GM18511 (cell line): ENCODE measurements around the gene NUMBL.

Experiments
- ATAC-seq: cut with Tn5 transposase; IDR thresholded peaks from one replicate; pipeline ENCODE4 v1.9.1; 2021; ENCODE audit warnings: mild to moderate bottlenecking, moderate library complexity; ENCODE audit not compliant: unreplicated experiment

The NUMBL gene

DNA sequence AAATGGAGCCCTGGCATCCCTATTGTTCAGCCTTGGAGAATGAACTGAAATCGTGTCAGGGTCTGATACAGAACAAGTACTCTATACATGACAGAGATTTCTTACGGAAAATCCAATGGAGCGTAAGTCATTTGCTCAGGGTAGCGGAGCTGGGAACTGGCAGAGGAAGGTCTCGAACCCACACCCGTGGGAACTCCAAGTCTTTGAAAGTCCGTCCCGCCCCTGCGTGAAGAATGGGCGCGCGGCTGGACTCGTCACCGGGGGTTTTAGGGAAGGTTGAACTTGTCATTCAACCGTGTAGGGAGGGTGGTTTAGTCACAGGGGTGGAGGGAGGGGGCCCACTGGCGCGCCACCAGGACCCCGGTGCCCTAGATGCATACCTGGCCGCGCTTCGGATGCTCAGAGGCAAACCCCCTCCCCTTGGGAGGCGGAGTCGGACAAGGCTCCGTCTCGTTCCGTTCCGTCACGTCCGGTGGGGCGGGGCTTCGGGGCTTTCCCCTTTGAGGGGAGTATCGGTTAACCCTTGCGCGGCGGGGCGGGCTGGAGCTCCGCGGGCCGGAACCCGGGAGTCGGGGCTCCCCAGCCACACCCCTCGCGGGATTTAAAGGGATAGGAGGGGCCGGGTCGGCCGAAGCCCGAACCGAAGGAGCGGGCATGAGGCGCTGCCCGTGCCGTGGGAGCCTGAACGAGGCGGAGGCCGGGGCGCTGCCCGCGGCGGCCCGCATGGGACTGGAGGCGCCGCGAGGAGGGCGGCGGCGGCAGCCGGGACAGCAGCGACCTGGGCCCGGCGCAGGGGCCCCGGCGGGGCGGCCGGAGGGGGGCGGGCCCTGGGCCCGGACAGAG lies 26.3 kb upstream of the NUMBL start, which contains the start of the genes COQ8B and ITPKC:
Gene COQ8B, minus strand, starts transcription at position 405 of the 843 bp plus-strand sequence. CDS start 2,254 bp downstream, outside the sequence.
Gene ITPKC, plus strand, starts transcription at position 631 of the 843 bp plus-strand sequence. Its CDS starts 24 bp downstream, at position 655.
- peak; percentile 68 for ATAC-seq

- no peak for ATAC-seq
Measured at GRCh38 chr19:40716031-40716481, 25.6 kb upstream of the NUMBL start.

DNA sequence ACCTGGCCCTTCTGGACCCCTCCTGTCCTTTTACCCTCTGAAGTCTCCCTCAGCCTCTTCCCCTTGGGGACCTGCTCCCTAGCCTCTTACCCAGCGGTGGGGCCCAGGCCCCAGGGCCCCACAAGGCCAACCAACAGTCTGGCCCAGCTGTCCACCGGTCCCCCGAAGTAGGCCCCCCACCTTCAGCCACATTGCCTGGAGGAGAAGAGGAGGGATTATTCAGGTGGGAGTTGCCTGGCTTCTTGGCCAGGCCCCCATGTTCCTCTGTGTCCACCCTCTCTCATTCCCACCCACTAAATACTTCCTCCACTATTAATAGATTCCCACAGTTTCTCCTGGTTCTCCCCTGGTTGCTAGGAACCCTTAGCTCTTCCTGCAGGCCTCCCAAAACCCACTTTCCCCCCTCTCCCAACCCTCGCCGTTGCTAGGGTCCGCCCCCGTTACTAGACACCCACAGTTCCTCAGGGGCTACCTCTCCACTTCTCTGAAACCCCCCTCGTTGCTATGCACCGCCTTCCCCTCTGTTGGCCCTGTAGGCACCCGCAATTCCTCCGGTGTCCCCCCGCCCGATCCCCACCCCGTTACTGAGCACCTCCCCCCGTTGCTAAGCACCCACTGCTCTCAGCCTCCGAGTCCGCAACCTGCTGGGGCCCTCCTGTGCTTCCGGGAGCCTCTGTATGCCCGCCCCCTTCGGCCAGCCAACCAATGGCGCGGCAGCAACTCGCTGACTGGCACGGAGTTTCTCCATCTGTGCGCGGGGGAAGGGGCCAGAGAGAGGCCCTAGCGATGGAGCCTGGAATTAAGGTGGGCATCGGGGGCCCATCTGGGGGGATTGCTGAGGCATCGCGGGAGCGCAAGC lies 24.2 kb upstream of the NUMBL start:
- ATAC-seq, result peak; percentile 65

DNA sequence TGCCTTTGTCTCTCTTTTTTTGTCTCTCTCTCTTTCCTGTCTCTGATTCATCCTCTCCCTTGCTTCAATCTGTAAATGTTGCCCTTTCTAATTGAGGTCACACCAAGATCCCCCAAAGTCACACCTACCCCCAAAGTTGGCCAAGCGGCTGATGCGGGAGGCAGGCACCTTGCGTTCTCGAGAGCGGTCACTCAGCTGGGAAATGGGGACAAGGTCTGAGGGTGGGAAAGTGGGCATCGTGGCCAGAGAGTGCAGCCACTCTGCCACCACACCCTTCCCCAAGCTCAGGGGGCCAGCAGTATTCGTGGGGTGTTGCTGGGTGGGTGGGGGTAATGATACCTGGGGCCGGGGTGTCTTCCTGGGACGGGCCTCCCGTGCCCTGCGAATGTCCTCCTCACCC lies 23.5 kb upstream of the NUMBL start:
- ATAC-seq, result no peak

- ATAC-seq, result no peak
Measured at GRCh38 chr19:40709817-40710216, 19.4 kb upstream of the NUMBL start.

DNA sequence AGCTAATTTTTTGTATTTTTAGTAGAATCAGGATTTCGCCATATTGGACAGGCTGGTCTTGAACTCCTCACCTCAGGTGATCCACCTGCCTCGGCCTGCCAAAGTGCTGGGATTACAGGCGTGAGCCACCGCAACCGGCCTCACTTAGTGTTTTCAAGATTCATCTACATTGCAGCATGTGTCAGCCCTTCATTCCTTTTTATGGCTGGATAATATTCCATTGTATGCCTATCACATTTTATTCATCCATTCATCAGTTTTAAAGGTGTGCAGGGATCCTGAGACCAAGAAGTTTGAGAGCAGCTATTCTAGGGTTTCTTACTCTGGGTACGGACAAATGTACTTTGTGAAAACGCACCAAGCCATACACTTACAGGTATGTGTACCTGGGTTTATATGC lies 17.2 kb upstream of the NUMBL start:
- no peak for ATAC-seq

DNA sequence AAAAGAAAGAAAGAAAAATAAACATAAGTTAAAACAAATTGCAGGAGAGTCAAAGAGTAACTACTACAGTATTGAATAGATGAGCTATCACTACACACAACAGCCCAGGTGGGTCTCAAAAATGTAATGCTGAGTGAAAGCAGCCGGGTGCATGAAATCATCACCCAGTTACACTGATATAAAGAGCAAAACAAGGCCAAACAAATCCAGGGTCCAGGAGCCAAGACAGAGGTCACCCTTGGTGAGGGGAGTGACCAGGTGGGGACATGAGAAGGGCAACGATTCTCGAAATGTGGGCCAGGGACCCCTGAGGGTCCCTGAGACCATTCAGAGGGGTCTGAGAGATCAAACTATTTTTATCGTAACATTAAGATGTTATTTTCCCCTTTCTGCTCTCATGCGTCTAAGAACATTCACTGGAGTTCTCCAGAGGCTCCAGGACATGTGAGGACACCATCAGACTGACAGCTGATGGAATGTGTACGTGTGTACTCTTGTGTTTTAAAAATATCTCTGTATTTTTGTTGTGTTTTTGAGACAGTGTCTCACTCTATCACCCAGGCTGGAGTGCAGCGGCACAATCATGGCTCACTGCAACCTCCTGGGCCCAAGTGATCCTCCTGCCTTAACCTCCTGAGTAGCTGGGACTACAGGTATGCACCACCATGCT lies 15.6 kb upstream of the NUMBL start:
- no peak for ATAC-seq

- no peak for ATAC-seq
Measured at GRCh38 chr19:40705362-40705651, 14.9 kb upstream of the NUMBL start.

GRCh38 chr19:40704491-40705361 lies 14.3 kb upstream of the NUMBL start:
- ATAC-seq, result no peak

DNA sequence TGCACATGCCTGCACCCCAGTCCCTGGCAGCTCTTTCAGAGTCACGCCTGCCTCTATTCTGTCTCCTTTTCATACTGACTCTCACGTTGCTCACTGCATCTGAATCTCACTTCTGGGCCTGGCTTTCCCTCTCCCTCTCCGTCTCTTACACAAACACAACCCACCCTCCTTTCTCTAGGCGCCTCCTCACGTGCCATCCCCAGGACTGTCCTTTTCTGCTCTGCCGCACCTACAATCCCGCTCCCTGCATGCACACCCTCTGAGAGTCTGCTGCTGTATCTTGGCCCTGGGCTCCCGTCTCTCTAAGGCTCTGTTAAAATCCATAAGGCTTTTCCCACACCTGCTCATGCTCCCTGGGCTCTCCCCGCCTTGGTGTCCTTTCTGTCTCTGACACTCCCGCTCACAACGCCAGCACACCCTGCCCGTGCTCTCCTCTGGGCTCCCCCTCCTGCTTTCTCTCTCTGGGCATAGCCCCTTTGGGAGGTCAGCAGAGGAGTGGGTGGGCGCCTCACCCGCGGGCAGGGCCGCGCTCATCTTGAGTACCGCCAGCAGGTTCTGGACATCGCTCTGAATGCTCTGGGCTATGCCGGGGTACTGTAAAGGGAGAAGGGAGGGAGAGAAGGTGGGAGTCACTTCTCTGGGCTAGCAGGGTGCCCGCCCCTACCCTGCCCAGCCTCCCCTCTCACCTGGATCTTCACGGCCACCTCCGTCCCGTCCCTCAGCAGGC lies 12.7 kb upstream of the NUMBL start:
- no peak for ATAC-seq

DNA sequence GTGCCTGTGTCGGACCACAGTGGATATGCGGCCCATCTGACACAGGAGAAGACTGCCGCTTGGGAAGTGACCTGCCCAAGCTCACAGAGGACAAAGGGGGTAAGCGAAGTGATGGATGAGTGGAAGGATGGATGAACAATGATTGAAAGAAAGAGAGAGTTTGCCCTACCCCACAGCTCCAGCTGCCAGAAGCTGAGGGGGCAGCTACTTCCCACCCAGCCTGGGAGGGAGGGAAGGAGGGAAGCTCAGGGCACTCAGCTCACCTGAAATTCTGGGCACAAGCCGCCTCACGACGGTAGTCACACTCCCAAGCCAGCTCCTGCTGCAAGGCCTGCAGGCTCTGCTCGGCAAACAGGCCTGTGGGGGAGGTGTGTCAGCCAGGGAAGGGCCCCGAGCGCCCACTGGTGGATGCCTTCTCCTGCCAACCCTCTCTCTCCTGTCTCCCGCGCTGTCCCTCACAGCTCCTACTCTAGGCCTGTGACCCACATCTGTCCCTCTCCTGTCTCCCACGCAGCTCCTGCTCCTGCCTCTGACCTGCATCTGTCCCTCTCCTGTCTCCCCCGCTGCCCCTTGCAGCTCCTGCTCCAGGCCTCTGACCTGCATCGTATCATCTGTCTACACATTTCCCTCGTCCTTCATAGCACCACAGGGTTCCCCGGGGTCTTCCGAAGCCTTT lies 12.0 kb upstream of the NUMBL start:
- no peak for ATAC-seq

DNA sequence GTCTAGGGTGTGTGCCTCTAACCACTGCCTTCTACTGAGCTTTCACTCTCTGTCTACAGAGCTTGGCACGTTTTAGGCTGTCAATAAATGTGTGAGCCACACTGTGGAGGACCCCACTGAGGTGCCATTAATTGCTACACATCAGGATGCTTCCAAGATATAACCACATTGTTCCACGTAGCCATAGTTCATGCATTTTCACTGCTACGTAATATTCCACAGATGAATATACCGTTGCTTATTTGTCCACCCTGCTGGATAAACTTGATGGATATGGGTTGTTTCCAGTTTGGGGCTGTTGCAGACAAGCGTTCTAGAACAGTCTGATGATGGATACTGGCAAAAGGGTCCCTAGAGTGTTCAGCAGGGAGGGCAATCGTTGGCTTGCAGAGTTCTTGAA lies 11.3 kb upstream of the NUMBL start:
- ATAC-seq, result no peak

DNA sequence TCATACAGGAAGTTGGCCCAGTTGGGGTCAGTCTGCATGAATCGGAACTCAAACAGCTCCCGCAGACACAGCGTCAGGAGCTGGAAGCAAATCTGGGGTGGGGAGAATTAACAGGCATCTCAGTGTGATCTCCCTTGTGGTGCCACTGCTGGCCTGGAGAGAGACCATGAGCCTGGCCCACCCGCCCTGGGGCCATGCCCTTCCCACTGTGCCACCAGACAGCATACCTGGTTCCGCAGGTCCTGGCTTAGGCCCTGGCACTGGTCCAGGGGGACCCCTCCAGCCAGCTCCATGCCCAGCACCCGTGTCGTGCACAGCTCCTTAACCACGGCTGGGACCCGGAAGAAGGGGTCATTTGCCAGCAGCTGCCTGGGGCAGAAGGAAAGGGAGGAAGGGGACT lies 9.6 kb upstream of the NUMBL start:
- no peak for ATAC-seq

GRCh38 chr19:40697007-40697406 lies 6.6 kb upstream of the NUMBL start:
- ATAC-seq, result no peak

GRCh38 chr19:40695881-40696280 lies 5.4 kb upstream of the NUMBL start:
- no peak for ATAC-seq

- ATAC-seq, result no peak
Measured at GRCh38 chr19:40693896-40694295, 3.4 kb upstream of the NUMBL start.

- ATAC-seq, result no peak
Measured at GRCh38 chr19:40693150-40693788, 2.8 kb upstream of the NUMBL start.

DNA sequence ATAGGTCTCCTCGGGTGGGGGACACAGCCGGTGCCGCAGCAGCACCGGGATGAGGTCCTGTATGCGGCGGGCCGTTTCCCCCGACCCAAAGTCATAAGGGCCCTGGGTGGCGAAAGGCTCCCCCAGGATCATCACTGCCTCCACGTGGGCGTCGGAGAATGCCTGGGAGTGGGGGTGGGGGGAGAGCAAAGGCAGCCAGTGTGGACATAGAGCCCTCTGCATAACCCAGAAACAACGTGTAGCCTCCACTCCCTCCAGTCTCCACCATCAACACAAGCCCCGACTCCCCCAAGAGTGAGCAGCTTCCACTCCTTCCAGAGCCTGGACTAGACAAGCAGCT lies 1.7 kb upstream of the NUMBL start:
- ATAC-seq, result no peak
